T-helper 2 cell treated with Interferon-gamma antibody and Interleukin-4, amounts not matched to agents 100 ng/mL and 5 ng/mL, for 36 hours (primary cell): ENCODE results near the gene MTCL1. TPM values are rescaled to one million over a fixed set of nuclear protein-coding genes. Genes with fewer than 3 reads are reported as not detected.

Experiments used
- intact Hi-C: fragments of 100-400 bp; cut with micrococcal nuclease; formaldehyde crosslinking; loops from one replicate; pipeline ENCODE4 v1.15.1; 2023
- total RNA-seq: library from RNA; stranded (reverse); gene quantifications from 2 replicates; pipeline ENCODE4 v1.2.3, GENCODE V29; 2022

The MTCL1 gene
- total RNA-seq, 1 donor from 2014 or later: 0.93 TPM

DNA sequence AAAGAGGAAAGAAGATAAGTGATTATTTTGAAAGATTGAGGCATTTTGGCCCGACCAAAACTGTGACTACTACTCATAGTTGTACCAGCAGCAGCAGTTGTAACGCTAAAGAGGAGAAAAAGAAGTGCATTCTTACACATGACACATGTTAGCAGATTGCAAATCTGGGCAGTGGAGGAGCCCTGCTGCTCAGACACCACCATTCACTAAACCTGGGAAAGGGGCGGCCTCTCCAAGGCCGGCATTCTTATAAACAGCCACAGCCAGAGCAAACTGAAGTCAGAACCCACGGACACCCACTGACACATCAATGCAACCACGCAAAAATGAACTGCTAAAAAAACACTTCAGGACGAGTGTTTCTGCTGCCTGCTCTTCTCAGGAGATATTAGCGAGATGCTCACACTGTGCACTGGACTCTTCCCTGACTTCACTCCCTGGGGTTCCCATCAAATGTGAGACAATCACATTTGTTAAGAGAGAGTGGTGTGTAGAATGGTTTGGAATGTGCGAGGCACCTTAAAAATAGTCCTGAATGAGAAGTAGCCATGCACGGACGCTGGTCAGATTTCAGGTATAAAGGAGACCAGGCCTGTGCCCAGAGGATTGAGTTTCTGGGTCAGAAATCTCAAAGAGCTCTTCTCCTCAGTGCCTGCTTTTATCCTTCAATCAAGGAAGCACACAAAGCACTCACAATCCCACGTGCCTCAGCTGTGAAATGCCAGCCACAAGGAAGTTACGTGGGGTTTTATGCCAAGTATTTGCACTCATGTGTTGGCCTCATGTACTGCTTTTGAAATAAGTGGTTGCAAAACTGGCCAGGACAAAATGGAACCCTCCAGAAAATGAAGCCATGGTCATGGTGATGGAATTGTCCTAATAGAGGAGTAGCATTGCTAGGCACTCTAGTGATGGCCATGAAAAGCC is 83.4 kb downstream of the MTCL1 start:
- intact Hi-C loops: no loop called here

DNA sequence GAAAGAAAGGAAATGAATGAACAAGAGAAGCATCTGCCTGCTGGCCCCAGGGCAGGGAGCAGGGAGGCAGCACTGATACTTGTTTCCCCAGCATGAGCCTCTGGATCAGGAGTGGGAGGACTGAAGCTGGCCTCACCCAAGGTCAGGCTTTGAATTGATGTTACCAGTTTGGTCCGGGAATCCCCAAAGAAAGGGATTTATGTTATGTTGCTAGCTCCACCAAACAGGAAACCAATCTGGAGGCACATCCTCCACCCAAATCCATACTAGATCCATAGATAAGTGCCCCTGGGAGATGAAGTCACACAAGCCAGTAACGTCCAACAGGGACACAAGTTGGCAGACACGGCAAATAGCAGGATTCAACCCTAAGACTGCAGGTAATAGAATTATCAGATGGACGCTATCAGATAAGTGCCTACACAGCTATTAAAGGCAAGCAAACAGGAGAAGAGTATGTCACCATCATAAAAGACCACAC is 85.9 kb downstream of the MTCL1 start:
- intact Hi-C loops: no loop called here

DNA sequence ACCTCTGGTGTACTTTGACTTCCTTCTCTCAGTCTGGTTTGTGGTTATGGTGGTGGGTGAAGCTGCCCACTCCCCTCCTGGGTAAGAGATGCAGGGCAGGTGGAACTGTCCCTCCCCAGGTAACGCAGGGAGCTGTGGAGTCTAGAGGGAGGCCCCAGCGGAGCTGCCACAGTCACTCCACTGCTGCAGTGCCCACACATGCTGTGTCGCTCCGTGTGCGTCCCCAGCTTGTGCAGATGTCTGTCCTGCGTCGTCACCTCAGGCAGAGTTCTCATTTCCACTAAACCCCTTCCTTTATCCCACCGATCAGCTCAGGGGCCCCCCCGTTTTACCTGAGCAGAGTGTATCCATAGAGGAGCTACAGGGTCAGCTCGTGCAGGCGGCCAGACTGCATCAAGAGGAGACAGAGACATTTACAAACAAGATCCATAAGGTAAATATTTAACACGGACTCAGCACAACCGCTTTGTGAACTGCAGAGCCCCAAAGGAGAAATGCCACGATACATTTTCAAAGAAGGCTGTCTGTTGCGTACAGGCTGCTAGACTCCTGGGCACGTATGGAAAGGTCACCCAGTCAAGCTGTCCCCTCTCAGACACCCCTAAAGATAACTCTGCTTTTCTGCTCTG is 87.4 kb downstream of the MTCL1 start:
- intact Hi-C loops: no loop called here

DNA sequence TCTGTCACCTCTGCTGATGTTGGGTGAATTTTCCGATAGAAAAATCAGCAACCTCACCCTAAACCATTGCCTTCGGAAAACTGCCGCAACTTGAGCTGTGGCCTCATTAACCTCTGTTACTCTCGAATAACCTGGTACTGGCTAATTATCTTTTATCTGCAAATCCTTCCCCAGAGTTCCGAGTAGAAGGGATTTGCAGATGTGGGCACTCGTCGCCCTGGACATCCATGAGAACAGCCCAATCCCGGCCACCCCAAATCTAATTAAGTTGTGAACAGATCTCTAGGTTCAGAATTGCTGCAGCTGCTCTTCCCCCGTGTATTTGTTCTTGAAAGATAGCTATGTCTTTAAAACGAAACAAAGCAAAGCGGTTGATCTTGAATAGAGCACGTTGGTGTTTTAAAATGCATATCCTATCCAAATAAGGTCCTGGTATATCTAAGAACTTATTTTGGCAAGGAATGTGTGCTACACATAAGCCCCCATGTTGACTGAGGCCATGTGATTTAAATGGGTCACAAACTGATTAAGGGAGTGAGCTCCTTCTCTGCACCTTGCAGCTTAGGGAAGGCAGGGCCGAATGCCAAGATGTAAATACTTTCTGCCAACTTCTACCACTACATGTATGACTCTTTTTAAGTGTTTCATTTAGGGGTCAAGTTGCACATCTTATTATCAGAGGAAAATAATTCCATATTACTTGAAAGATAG is 88.2 kb downstream of the MTCL1 start:
- intact Hi-C loops: no loop called here

DNA sequence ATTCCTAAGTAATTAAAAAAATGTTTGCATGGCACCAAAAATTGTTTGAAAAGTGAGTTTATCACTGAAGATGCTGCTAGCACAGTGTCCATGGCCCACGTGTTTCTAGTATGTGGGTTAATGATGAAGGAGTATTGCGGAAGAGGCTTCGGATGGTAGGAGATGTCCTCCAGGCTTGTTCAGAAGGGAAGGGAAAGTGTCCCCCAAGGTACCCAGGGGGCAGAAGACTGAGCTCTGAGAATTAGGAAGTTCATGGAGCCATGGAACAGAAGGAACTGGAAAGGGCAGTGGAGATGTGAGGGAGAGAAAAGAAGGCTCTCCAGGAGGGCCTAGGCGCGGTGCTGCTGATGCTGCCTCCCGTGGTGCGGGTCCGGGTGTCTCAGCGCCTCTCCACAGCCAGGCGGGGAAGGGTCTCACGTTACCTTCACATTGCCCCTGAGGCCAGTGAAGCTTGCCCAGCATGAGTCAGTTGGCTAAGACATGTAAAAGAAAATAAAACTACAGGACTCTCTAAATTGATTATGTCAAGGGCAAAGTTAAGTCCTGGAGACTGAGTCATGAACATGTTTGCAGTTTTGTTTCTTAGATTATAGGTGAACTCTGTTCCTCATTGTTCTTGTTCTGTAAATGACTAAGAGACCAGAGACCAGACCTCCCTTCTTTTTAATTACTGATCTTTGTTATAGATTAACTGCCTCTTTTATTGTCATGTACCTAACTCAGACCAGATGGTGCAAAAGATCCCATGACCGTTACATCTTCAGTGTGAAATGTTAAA is 89.0 kb downstream of the MTCL1 start:
- intact Hi-C loops: no loop called here

DNA sequence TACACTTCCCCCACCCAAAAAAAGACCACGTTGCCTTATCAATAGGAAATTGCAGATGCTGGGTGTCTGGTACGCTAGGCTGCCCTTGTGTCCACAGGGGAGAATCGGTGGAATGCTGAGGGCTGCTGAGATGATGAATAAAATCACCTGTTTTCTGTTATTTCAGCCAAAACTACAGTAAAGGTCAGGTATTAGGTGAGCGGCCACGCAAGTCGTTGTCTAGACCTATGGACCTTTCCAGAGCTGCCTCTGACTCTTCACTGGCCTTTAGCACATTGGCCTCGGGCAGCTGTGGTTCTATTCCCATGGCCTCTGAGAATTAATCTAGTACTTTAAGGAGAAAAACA is 89.6 kb downstream of the MTCL1 start:
- intact Hi-C loops: no loop called here

DNA sequence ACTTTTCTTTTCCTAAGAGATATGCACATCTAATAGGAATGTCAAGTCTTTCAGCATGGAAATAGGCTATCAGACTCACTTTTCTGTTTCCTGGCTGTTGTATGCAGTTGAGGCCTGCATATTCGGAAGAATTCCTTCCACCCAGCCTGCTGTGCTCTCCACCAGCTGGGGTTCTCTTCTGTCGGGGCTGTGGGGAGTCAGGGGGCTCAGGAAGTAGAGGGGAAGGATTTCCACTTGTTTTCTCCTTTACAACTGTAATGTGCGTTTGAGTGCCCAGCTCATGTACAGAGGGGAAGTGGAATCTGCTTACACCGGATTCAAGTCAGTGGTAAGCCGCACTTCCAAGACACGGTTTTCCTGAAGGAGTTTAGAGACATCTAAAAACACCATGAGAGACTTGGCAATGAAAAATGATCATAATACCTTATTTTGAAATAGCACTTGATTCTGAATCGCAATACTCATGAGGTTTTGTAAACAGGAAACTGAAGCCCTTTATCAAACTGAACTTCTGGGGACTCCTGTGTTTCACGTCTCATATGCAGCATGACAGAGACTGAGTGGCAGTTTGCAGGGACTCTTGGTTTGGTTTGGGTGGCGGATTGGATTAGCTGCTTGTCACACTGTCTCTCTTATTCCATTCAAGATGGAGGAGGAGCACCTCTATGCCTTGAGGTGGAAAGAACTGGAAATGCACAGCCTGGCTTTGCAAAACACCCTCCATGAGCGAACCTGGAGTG is 90.4 kb downstream of the MTCL1 start:
- intact Hi-C loops: no loop called here

DNA sequence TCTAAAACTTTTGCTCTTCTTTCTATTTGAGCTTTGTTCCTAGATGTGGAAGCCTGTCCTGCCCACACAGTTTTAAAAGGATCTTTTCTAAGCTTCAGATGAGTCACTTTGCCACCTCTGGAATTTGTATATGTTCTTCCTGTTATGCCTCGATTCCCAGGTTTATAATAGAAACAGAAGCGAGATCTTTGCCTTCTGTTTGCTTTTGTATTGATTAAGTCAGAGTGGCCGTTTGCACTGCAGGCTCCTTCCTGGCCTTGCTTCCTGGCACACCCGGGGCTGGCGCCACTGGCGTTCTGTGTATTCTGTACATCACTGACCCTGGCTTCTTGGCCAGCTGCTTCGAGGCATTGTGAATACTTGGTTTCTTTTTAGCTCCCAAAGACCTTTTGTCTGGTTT is 91.8 kb downstream of the MTCL1 start:
- intact Hi-C loops: no loop called here

DNA sequence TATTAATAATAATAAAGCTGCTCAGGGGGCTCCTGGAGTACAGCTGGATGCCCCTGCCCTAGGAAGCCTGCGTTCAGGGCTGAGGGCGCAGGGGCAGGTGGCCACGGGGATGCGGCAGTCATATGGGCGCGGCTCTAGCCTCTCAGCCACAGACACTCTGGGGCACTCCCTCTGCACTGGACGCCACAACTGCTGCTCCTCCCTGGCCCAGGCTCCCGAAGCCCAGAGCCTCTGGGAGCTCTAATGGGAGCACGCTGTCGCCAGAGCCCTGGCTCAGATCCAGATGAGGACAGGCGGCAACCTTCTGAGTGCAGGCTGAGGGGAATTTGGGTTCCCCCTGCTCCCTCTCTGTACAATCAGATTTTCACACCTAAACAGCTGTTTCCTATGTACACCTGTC is 93.6 kb downstream of the MTCL1 start:
- intact Hi-C loops: no loop called here

DNA sequence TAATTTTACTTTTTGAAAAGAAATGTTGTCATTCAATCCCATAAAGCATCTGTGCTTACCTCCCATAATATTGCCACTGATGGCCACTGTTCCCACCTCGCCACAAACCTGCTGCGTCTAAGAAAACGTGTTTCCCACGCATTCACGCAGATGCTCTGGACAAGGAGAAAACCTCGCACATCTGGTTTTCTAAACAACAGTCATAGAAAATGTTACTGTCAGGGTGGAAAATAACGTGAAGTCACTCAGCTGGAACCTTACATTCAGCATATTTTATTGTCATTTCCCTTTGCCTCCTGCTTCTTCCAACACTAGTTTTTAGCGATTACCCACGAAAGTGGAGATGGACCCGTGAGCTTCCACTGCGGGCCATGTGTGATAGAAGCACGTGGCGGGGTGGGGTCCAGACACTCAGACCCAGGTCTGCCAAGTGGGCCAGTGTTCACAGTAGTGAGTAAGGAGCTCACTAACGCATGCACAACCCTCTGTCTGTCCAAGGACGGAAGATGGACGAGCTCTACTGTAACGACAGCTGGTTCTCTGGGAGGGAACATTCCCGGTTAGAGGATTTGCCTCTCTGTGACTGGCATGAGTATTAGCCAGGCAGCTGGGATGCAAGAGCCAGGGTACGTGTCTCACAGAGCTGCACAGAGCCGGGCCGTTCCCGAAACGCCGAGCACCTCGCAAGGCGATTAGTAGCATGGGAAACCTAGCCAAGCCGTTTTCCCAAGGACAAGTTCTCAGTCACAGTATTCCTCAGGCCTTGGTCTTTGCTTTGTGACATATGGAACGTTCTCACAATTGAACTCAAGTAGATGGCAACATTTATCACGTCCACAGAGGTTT is 94.5 kb downstream of the MTCL1 start:
- intact Hi-C loops: loop anchor here (10.0 kb wide), 1 partner anchor 55 kb away; no protein-coding TSS in a partner anchor

DNA sequence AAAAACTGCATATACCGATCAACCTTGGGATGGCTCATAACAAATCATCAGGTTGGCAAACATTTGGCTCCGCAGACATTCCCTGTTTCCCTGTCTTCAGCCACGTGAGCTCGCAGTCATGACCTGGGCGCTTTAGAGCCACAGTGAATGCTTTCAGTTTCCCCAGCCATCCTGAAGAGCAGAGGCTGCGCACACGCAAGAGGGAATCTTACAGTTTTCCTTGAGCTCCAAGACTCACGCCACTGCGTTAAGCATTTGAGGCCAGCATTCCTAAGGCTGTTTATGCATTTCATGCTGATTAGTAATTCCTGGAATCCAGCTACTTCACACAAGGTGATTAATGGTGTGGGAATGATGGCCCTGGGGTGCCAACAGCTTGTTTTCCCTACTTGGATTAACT is 95.1 kb downstream of the MTCL1 start:
- intact Hi-C loops: loop anchor here (10.0 kb wide), 1 partner anchor 56 kb away; no protein-coding TSS in a partner anchor

DNA sequence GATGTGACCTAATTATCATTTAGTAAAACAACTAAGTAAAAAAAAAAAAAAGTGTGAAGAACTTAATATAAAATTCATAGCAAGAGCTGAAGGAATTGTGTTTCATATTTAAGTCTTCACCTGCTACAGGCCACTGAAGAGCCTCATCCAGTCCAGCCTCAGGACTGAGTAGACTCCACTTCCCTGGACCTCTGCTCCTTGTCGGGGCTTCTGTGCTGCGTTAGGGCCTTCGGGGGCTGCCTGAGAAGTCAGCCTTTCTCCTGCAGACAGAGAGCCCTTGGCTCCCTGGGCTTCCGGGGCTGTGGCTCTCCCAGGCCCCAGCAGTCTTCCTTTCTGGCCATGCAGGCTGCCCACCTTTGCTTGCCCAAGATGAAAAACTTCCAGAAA is 95.5 kb downstream of the MTCL1 start:
- intact Hi-C loops: loop anchor here (10.0 kb wide), 1 partner anchor 56 kb away; no protein-coding TSS in a partner anchor

DNA sequence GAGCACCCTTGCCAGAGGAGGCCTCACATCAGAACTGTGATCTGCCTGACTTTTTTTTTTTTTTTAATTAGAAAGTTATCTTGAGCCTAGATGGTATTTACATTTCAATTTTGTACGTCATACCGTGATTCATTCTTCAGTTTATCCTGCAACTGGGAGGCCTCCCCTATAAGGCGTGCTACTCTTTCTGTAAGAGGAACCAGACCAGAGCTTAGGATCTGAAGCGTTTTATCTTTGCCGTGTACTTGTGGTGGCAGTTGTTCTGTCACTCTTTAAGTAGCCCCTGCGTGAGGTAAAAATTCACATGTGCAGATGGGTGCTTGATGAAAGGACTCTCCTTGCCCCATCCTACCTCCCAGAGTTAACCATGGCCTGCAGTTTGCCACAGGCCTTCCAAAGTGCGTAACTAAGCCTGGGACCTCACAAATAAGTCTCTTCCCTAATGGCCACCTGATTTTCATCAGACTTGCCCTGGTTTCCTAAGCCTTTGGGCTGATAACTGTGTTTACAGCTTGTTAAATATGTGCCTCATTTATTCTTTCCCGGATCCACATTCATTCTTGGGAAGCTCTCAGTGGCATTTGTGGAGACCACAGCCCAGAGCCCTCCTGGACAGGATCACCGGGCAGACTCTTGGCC is 96.0 kb downstream of the MTCL1 start:
- intact Hi-C loops: loop anchor here (10.0 kb wide), 1 partner anchor 57 kb away; no protein-coding TSS in a partner anchor

DNA sequence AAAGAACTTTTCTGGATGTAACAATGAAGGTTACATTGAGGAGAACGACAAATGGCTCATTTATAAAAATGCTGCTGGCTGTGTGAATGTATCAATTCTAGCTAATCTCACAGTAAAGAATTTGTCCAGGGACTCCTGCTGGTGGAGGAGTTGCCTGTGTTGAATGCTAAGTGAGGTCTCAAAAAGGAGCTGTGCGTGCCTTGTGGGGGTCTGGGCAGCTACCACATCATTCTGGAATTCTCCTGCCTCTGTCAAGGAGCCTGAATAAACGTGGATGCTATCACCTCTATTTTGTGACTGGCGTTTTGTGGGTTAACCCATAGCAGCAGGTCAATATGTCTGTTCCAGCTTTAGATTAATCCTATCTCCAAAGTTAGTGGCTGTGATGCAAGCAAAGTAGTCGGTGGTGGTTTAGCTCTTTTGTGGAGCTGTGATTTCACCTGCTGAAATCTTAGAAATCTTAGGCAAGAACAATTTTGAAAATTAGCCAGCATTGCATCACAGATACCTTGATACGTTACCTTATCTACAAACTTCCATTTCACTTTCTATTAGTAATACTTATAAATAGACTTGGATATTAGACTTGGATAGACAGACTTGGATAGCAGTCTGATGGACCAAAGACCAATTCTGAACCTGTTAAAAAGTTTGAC is 96.8 kb downstream of the MTCL1 start:
- intact Hi-C loops: loop anchor here (10.0 kb wide), 1 partner anchor 57 kb away; no protein-coding TSS in a partner anchor

DNA sequence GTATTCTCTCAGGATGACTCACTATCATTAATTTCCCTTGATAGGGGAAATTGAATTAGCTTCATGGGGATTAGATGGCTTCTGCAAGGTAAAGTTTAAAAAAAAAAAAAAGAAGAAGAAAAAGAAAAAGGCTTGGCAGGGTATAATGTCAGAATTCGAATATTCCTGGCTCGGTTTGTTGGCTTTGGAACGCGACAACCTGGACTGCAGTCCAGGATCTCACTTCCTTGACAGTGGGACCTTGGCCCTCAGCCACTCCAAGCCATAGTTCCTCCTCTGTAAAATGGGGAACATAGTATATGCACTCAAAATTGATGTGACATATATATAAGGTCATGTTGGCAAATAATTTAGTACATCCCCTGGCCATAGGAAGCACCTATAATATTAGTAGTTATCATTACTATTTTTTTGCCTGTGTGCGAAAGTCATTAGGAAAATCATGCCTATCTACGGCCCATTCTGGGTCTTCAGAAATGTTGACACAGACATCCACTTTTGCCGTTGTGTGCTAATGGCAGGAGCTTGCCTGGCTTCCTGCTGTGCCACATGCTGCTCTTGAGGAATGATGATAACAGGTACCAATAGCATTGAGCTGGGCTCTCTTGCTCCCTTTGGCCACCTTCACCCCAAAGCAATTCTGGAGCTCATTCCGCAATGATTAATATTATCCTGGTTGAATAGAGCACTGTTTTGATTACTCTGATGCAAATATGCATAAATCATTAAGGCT is 97.9 kb downstream of the MTCL1 start:
- intact Hi-C loops: loop anchor here (10.0 kb wide), 1 partner anchor 58 kb away; no protein-coding TSS in a partner anchor

DNA sequence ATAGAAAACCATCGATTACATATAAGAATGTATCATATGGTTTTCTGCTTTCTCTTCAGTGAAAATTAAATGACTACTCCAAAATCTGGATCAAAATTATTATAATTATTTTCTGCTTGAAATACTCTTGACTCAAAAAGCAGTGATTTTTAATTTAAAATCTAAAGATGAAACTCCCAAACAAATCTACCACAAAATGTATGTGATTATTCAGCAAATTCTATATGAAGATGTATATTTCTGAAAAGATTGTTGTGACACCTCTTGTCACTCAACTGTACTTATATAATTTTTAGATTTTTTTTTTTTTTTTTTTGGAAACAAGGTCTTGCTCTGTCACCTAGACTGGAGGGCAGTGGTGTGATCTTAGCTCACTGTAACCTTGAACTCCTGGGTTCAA is 98.6 kb downstream of the MTCL1 start:
- intact Hi-C loops: loop anchor here (10.0 kb wide), 1 partner anchor 59 kb away; no protein-coding TSS in a partner anchor

DNA sequence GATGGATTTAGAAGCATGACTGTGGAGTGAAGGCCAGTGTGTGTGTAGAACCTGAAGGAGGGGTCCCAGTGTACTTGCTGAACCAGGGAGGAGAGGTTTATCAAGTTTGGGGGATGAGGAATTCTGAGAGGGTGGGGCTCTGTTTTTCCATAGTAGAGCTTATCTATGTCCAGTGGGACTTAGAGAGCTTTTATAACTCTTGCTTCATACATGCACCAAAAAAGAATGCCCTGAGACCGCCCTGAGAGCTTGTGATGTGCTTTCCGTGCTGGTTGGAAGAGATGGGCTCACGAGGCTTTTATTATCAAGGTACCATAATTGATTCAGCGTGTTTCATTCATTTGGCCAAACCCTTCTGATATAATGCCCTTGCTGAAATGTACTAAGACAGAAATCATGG is 100.2 kb downstream of the MTCL1 start:
- intact Hi-C loops: loop anchor here (10.0 kb wide), 1 partner anchor 61 kb away; no protein-coding TSS in a partner anchor
